ENCODE results near the gene HOXC12.

GRCh38 chr12:54003625-54004024 lies 48.9 kb downstream of the HOXC12 start:
- no peak for TF ChIP-seq CTCF (IDR thresholded peaks at IDR 0.05)
- TF ChIP-seq MAX (CRISPR knock-in tag; IDR thresholded peaks at IDR 0.05): no peak
- no peak for TF ChIP-seq FOXJ3 (CRISPR knock-in tag; IDR thresholded peaks at IDR 0.05; ENCODE audit: borderline replicate concordance)
- no peak for TF ChIP-seq USF2 (CRISPR knock-in tag; IDR thresholded peaks at IDR 0.05)
- no peak for TF ChIP-seq HMGXB4 (CRISPR knock-in tag; IDR thresholded peaks at IDR 0.05)
- TF ChIP-seq CREB1 (CRISPR knock-in tag; IDR thresholded peaks at IDR 0.05): no peak
- TF ChIP-seq ATF2 (CRISPR knock-in tag; IDR thresholded peaks at IDR 0.05; ENCODE audit: borderline replicate concordance, low read depth): no peak
- no peak for TF ChIP-seq ATF3 (CRISPR knock-in tag; conservative IDR thresholded peaks at IDR 0.05)
- no peak for TF ChIP-seq RELA (CRISPR knock-in tag; IDR thresholded peaks at IDR 0.05; ENCODE audit: borderline replicate concordance)
- TF ChIP-seq NR2C2 (CRISPR knock-in tag; IDR thresholded peaks at IDR 0.05): no peak
- TF ChIP-seq ZNF138 (CRISPR knock-in tag; conservative IDR thresholded peaks at IDR 0.05): no peak
- no peak for TF ChIP-seq CBFB (CRISPR knock-in tag; IDR thresholded peaks at IDR 0.05; ENCODE audit: low read depth)
- no peak for TF ChIP-seq E2F1 (CRISPR knock-in tag; IDR thresholded peaks at IDR 0.05)

Measured in WTC11 (cell line).